DND-41 (cell line): Measurements from ENCODE around the gene MFRP.
A peak's percentile ranks its signal among the peaks of the same experiment; 100 is the strongest.
"Not testable (repeated sequence)": the region's sequence is repeated elsewhere in the genome, so short reads cannot be mapped to it uniquely, and the experiment has no call there.

Source experiments
- ATAC-seq: fragments of 200-7000 bp; cut with Tn5 transposase; 3 replicates; pipeline ENCODE4 v1.9.1; 2021; ENCODE audit warnings: low read depth; ENCODE audit not compliant: insufficient read depth
- DNase-seq: peaks from one replicate; pipeline ENCODE4 v3.0.0-alpha.2; 2020
- H2AFZ ChIP-seq: 2 replicates; pipeline ENCODE4 v1.6.0; 2012; ENCODE audit warnings: low read depth, low read length
- H3K27ac ChIP-seq: 2 replicates; pipeline ENCODE4 v1.5.1; 2012; ENCODE audit warnings: low read length, inconsistent platforms
- H3K27me3 ChIP-seq: fragments of 200-600 bp; sonication (generic); 2 replicates; pipeline ENCODE4 v1.6.0; 2012; ENCODE audit warnings: low read length, mild to moderate bottlenecking, inconsistent platforms; ENCODE audit not compliant: insufficient read depth, poor library complexity
- H3K36me3 ChIP-seq: 2 replicates; pipeline ENCODE4 v1.5.1; 2012; ENCODE audit warnings: low read length, inconsistent platforms; ENCODE audit not compliant: insufficient read depth
- H3K4me1 ChIP-seq: 2 replicates; pipeline ENCODE4 v1.5.1; 2012; ENCODE audit warnings: mild to moderate bottlenecking, low read length; ENCODE audit not compliant: insufficient read depth
- H3K4me2 ChIP-seq: 2 replicates; pipeline ENCODE4 v1.6.0; 2012; ENCODE audit warnings: mild to moderate bottlenecking, moderate library complexity, low read length, inconsistent platforms; ENCODE audit not compliant: insufficient read depth
- H3K4me3 ChIP-seq, 2 experiments: fragments of 200-600 bp in 1 of 2; shearing (Covaris generic) in 1 of 2; 2 replicates each; pipeline ENCODE4 v1.5.1; 2012 to 2016; ENCODE audit warnings: inconsistent platforms in 2 of 2, low read length in 2 of 2, mild to moderate bottlenecking in 2 of 2, low read depth in 1 of 2, moderate library complexity in 1 of 2
- H3K79me2 ChIP-seq: 2 replicates; pipeline ENCODE4 v1.6.0; 2012; ENCODE audit warnings: low read length, inconsistent platforms; ENCODE audit not compliant: insufficient read depth
- H3K9ac ChIP-seq: 2 replicates; pipeline ENCODE4 v1.6.0; 2012; ENCODE audit warnings: low read depth, mild to moderate bottlenecking, inconsistent platforms, low read length, moderate library complexity
- H3K9me3 ChIP-seq: 2 replicates; pipeline ENCODE4 v1.5.1; 2012; ENCODE audit warnings: low read length, moderate library complexity, mild to moderate bottlenecking, inconsistent platforms; ENCODE audit not compliant: insufficient read depth, severe bottlenecking
- H4K20me1 ChIP-seq: 2 replicates; pipeline ENCODE4 v1.6.0; 2012; ENCODE audit warnings: low read length; ENCODE audit not compliant: insufficient read depth
- EZH2 ChIP-seq: IDR thresholded peaks from 3 replicates; pipeline ENCODE4 v1.6.1; 2012; ENCODE audit warnings: borderline replicate concordance, low read depth, mild to moderate bottlenecking, moderate library complexity, low read length, inconsistent platforms; ENCODE audit not compliant: severe bottlenecking
- TF ChIP-seq, protein P1 (sequence below): IDR thresholded peaks from 2 replicates; pipeline ENCODE4 v1.5.1; 2012; ENCODE audit warnings: borderline replicate concordance, low read length, moderate library complexity, mild to moderate bottlenecking; ENCODE audit not compliant: poor library complexity, severe bottlenecking; ENCODE audit errors: extremely low read depth

Gene MFRP

GRCh38 chr11:119384332-119384731, 37.8 kb upstream of the MFRP start:
- H3K27me3 ChIP-seq: peaks cover 17% of the 10 kb centered on the region
- H2AFZ ChIP-seq: no peak overlapping the region
- H3K4me3 ChIP-seq: no peak overlapping the region
- H3K4me2 ChIP-seq: no peak overlapping the region
- H4K20me1 ChIP-seq: no peaks in the 10 kb centered on the region
- H3K36me3 ChIP-seq: no peaks in the 10 kb centered on the region
- no peak overlapping the region for H3K27ac ChIP-seq
- TF ChIP-seq, protein P1, sequence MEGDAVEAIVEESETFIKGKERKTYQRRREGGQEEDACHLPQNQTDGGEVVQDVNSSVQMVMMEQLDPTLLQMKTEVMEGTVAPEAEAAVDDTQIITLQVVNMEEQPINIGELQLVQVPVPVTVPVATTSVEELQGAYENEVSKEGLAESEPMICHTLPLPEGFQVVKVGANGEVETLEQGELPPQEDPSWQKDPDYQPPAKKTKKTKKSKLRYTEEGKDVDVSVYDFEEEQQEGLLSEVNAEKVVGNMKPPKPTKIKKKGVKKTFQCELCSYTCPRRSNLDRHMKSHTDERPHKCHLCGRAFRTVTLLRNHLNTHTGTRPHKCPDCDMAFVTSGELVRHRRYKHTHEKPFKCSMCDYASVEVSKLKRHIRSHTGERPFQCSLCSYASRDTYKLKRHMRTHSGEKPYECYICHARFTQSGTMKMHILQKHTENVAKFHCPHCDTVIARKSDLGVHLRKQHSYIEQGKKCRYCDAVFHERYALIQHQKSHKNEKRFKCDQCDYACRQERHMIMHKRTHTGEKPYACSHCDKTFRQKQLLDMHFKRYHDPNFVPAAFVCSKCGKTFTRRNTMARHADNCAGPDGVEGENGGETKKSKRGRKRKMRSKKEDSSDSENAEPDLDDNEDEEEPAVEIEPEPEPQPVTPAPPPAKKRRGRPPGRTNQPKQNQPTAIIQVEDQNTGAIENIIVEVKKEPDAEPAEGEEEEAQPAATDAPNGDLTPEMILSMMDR: no peak
- no peak for TF ChIP-seq EZH2
- ATAC-seq (no peak), DNase-seq (no peak)
- no peaks in the 10 kb centered on the region for H3K9me3 ChIP-seq
- H3K4me1 ChIP-seq: peaks cover 19% of the 10 kb centered on the region
- H3K79me2 ChIP-seq: no peaks in the 10 kb centered on the region
- H3K9ac ChIP-seq: no peak overlapping the region

DNA sequence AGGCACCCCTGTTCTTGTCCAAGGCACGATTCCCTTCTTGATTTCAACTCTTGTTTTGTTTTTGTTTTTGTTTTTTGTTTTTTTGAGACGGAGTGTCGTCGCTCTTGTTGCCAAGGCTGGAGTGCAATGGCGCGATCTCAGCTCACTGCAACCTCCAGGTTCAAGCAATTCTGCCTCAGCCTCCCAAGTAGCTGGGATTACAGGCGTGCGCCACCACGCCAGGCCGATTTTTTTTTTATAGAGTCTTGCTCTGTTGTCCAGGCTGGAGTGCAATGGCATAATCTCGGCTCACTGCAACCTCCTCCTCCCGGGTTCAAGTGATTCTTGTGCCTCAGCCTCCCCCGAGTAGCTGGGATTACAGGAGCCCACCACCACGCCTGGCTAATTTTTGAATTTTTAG, 36.0 kb upstream of the MFRP start:
- H3K9ac ChIP-seq, ATAC-seq, H4K20me1 ChIP-seq, H3K9me3 ChIP-seq, H3K27ac ChIP-seq, DNase-seq, H3K79me2 ChIP-seq, H2AFZ ChIP-seq, H3K36me3 ChIP-seq, H3K4me3 ChIP-seq, H3K4me2 ChIP-seq: not testable (repeated sequence)
- H3K4me1 ChIP-seq: peaks cover 19% of the 10 kb centered on the region
- H3K27me3 ChIP-seq: peaks cover 19% of the 10 kb centered on the region

DNA sequence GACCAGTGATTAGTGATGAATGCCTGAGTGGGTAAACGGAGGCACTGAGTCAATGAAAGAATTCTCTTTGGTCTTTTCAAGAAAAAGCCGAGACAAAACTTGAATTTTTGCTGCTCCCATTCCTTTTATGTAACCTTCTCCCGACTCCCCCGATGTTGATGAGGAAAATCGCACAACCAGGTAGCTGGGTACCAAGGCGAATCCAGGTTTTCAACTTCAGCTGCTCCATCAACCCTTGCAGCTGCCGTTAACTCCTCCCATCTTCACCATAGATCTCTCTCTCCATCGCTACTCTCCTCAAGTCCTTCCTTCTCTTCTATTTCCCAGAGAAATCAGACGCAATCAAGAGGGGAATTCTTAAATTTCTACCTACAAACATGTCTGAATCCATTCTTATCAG, 35.6 kb upstream of the MFRP start:
- TF ChIP-seq, protein P1: no peak
- TF ChIP-seq EZH2: no peak
- H3K4me2 ChIP-seq: peak overlapping the region; percentile 88
- peak overlapping the region; percentile 70; the same call in 1 of the 2 replicates for H2AFZ ChIP-seq
- H3K36me3 ChIP-seq: no peaks in the 10 kb centered on the region
- H3K27ac ChIP-seq: no peak overlapping the region
- peaks cover 19% of the 10 kb centered on the region for H3K27me3 ChIP-seq
- H3K9me3 ChIP-seq: no peaks in the 10 kb centered on the region
- peaks cover 19% of the 10 kb centered on the region for H3K4me1 ChIP-seq
- no peaks in the 10 kb centered on the region for H4K20me1 ChIP-seq
- no peak for DNase-seq
- peak overlapping the region in 1 of 2 experiments; percentile 57; a peak in 2 of 4 replicates for H3K4me3 ChIP-seq
- H3K9ac ChIP-seq: no peak overlapping the region
- no peak for ATAC-seq
- no peaks in the 10 kb centered on the region for H3K79me2 ChIP-seq

- TF ChIP-seq, protein P1: peak; percentile 96
- TF ChIP-seq EZH2: peak; percentile 71
- Histone ChIP-seq H4K20me1 (no peaks in the 10 kb centered on the region), H3K4me3 (peak within 1 kb of the TSS in 1 of 2 experiments; percentile 57; a peak in 2 of 4 replicates), H3K9me3 (no peaks in the 10 kb centered on the region), H3K79me2 (no peaks in the 10 kb centered on the region), H3K9ac (peak within 1 kb of the TSS; percentile 45; the same call in 1 of the 2 replicates), H3K27ac (no peak within 1 kb of the TSS), H3K4me1 (peaks cover 19% of the 10 kb centered on the region), H3K4me2 (peak within 1 kb of the TSS; percentile 88), H2AFZ (peak within 1 kb of the TSS; percentile 70), H3K36me3 (no peaks in the 10 kb centered on the region), H3K27me3 (peaks cover 19% of the 10 kb centered on the region)
- peak; percentile 99 for ATAC-seq
- DNase-seq: peak; percentile 94
Measured at GRCh38 chr11:119381181-119381988, 34.9 kb upstream of the MFRP start, which contains the start of gene USP2. Gene USP2, minus strand, starts transcription at chr11:119381690. Its CDS starts 8,210 bp downstream, at chr11:119373480.
